HG03571 (cell line): ENCODE results near the gene SPHKAP.
A peak's percentile ranks its signal among the peaks of the same experiment; 100 is the strongest.
"Not testable (repeated sequence)": the region's sequence is repeated elsewhere in the genome, so short reads cannot be mapped to it uniquely, and the experiment has no call there.

Experiments used
- ATAC-seq: cut with Tn5 transposase; IDR thresholded peaks from one replicate; pipeline ENCODE4 v1.9.1; 2021; ENCODE audit not compliant: unreplicated experiment

Gene SPHKAP

GRCh38 chr2:228181098-228182019 is at the start of gene SPHKAP:
Gene SPHKAP, minus strand, starts transcription at chr2:228181687. Its CDS starts 89 bp downstream, at chr2:228181598.
- ATAC-seq, result no peak

DNA sequence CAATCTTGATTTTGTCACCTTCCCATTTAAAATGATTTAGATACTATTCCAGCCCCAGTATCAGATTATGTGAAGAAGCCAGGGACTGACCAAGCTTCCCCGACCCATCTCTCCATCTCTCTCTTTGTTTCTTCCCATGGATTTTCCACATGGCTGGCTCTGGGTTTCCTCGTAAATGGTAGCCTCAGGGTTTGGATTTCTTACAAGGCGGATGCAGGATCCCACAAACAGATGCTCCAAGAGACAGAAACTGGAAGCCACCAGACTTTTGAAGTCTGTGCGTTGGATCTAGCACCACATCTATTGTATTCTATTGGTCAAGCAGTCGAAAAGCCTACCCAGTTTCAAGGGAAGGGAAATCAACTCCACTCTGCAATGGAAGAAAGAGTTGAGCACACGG is 46.0 kb upstream of the SPHKAP start:
- no peak for ATAC-seq

- ATAC-seq, result no peak
Measured at GRCh38 chr2:228224410-228224809, 42.9 kb upstream of the SPHKAP start.

- not testable (repeated sequence) for ATAC-seq
Measured at GRCh38 chr2:228218593-228218992, 37.1 kb upstream of the SPHKAP start.

DNA sequence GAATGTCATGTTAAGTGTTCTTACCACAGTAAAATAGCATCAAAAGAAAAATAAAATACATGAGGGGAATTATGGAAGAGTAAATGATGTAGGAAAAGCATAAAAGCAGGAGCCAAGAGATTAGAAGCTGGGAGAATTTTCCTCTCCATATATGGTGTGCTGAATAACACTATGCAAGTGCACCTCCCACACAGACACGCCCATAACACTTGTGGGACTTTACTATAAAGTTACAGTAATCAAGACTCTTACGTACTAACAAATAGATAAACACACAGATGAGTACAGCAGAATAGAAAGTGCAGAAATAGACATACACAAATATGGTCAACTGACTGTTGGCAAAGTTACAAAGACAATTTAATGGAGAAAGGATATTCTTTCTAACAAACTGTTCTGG is 16.0 kb upstream of the SPHKAP start:
- no peak for ATAC-seq

DNA sequence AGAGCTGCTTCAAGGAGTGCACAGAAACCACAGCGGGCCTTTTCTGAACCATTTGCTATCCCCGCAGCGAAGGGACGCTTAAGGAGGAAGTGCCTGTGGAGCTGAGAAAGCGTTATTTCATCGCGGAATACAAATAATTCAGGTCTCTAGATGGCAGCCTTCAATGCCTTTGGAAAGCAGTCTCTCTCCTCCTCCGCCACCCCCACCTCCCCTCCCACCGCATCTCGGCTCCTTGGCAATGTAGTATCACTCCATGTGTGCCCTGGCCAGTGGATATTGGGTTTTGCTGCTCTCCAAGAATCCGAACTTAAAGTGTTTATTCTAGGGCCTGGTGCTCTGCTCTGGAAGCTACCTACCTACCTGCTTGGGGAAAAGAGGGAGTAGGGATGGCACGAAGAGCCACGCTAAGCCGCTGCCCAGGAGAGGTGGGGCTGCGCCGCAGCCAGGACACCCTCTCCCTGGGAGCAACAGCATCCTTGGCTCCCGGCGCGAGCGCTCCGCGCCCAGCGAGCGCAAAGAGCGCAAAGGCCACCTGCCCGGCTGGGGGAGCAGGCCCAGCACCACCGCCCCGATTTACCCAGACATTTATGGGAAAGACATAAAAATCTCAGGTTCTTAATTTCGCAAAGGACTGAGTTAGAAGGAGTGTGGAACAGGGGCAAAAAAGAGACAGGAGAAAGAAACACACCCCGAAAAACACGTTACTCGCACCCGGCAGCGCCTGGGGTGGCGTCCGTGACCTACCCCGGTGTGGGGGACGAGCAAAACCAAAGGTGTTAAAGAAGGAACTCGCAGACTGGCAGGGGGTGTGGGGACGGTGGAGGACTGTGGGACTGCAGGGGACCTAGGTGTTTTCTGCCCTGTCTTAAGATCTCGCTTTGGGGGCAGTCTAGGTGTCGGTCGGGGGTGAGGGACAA is 1.0 kb downstream of the SPHKAP start:
- no peak for ATAC-seq

DNA sequence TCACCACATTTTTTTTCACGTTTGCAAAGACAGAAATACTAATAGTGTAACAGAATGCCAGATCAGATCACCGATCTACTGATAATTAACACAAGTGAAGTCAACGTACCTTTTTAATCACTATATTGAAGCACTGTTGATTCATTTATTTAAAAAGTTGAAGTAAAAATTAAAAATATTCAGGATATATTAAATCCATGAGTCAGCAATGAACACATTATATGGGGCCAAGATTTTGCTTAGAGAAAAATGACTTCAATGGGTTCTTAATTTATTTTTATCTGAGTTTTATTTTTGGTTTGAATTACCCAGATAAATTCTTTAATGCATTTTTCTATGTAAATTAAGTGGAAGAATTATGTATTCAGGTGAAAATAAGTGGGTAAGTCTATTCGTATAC is 14.2 kb downstream of the SPHKAP start:
- no peak for ATAC-seq

- ATAC-seq, result no peak
Measured at GRCh38 chr2:228164718-228165117, 16.8 kb downstream of the SPHKAP start.

DNA sequence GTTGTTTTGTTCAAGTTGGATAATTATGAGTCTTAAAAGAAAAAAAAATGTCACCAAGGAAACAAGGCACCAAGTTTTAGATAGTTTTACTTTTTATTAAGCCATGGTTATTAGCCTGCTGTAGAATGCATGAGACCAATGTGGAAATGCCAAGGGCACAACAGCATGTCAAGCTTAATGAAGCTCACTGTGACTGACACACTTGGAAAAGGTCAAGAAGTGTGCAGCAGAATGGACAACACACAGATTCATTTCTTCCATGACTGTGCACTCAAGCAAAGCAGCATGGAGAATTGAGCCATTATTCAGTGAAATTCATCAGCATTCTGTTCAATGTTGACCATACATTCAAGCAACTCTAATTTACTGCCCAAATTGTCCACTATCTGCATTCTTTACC is 23.6 kb downstream of the SPHKAP start:
- ATAC-seq, result no peak

DNA sequence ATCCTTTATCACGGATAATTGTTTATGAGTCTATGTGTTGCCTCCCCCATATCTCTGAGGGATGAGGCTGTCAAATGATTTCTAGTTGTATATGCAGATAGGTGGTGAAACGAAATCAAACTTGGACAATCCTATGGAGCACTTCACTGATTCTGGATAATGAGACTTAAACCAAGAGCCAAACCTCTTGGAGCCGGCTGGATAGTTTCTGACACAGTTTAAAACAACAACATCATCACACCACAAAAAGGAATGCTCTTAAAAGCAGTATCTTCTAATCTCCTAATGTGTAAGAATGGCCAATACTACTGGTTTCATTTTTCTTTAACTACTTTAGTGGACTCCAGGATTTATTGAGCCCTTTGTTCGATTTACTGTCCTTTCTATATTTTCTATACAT is 36.5 kb downstream of the SPHKAP start:
- no peak for ATAC-seq

DNA sequence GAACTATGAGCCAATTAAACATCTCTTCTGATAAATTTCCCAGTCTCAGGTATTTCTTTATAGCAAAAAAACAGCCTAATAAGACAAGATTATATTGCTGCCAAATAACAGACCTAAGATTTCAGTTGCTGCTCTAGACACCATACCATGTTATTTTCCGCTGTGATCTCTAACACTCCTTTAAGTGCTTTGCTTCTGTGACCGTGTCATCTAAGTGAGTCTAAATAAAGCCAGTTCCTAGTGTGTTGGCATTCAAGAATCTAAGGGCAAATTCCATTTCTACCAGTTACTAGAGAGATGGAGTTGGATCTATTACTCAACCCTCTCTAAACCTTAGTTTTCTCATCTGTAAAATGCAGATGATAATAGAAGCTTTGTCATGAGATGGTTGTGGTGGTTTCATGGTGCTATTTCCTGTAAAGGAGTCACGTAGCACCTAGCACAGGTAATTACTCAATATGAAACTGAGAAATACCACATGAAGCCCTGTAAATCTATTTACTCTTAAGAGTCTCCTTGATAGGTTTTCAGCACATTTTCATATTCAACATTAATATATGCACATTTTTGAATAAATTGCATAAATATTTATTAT is 40.5 kb downstream of the SPHKAP start:
- peak; percentile 96 for ATAC-seq

GRCh38 chr2:228136027-228136426 is 45.5 kb downstream of the SPHKAP start:
- no peak for ATAC-seq

DNA sequence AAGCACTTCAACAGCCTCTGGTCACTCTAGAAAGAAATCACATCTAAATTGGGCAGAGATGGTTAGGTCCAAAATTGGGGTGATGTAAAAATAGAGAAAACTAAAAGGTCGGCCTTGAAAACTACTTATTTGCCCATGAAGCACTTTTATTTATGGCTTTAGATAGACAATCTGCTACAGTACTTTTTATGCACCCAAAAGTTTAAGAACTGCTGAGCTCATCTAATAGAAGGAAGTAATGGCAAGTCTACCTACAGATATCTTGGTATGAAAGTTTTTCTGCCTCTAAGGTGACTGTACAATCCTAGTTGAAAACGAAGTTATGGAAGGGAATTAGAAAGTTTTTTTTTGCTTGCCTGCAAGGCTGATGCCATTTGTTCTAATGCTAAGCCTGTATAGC is 46.2 kb downstream of the SPHKAP start:
- no peak for ATAC-seq

GRCh38 chr2:228131833-228132232 is 49.7 kb downstream of the SPHKAP start:
- no peak for ATAC-seq

DNA sequence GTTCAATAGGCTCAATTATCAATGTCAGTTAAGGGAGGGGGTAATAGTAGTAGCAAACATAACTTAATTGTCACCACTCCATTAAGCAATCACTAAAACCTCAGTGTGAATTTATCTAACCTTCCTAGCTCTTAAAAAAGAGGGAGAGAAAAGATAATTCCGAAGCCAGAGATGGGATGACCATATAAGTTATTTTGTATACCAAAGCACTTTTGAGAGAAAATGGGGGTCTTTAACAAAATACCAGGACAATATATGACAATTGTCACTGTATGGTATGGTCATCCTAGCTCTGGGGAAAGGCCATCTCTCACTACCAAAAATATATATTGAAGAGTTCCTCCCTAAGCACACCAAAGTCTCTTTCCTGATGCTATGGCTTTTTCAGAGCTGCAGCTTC is 55.1 kb downstream of the SPHKAP start:
- no peak for ATAC-seq

DNA sequence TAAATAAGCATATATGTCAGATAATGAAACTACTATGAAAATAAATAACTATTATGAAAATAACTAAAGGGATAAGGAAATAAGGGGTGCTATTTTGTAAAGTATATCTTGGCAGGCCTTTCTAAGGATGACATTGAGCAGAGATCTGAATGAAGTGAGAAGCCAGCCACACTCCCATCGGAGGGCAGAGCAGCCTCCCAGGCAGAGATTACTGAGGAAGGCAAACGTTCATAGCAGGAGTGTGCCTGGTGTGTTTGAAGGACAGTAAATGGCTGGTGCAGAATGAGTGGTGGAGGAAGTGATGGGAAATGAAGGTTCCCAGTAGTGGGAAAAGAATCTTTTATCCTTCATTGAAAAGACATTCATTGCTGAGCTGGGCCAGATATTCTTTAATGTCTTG is 62.5 kb downstream of the SPHKAP start:
- no peak for ATAC-seq

DNA sequence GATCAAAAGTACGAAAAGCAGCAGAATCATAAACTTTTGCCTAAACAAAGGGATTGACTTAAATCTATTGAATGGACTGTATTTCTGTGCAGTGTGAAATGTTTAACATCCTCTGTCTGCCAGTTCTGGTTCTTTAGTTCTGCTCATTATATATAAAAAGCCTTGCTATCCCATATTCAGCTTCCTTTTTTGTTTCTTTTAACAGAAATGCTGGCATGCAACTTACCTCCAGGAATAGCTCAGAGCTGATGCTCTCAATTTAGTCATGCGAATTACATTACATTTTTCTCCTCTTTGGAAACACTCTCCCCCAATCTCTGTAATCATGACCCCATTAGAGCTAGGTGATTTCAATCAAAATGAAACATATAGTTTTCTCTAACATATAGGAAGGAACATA is 73.6 kb downstream of the SPHKAP start:
- ATAC-seq, result no peak

GRCh38 chr2:228105526-228106250 is 75.8 kb downstream of the SPHKAP start:
- no peak for ATAC-seq

GRCh38 chr2:228104215-228104614 is 77.3 kb downstream of the SPHKAP start:
- no peak for ATAC-seq

- no peak for ATAC-seq
Measured at GRCh38 chr2:228103379-228103778, 78.1 kb downstream of the SPHKAP start.

GRCh38 chr2:228102949-228103348 is 78.5 kb downstream of the SPHKAP start:
- ATAC-seq, result no peak
